ENCODE measurements around the gene SMYD5.
"Not testable (repeated sequence)": the region's sequence is repeated elsewhere in the genome, so short reads cannot be mapped to it uniquely, and the experiment has no call there.

SMYD5 gene

GRCh38 chr2:73214120-73215035, at the start of gene SMYD5:
Gene SMYD5, plus strand, starts transcription at chr2:73214245. Its CDS starts 22 bp downstream, at chr2:73214267.
- DNase-seq = peak; percentile 79 to 88 (median 80)

- DNase-seq = not testable (repeated sequence)
Measured at GRCh38 chr2:73165978-73166377, 48.1 kb upstream of the SMYD5 start.

- not testable (repeated sequence) for DNase-seq
Measured at GRCh38 chr2:73166813-73167212, 47.2 kb upstream of the SMYD5 start.

DNA sequence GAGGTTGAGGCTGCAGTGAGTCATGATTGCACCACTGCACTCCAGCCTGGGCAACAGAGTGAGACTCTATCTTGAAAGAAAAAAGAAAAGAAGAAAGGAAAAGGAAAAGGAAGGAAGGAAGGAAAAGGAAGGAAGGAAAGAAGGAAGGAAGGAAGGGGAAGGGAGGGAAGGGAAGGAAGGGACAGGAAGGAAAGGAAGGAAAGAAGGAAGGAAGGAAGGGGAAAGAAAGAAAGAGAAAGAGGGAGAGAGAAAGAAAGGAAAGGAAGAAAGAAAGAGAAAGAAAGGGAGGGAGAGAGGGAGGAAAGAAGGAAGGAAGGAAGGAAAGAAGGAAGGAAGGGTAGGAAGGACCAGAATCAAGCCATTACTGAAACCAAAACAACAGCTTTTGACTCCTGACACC, 45.7 kb upstream of the SMYD5 start:
- not testable (repeated sequence) for DNase-seq

- not testable (repeated sequence) for DNase-seq
Measured at GRCh38 chr2:73170341-73170740, 43.7 kb upstream of the SMYD5 start.

- peak in 1 of 4 experiments; percentile 8 for DNase-seq
Measured at GRCh38 chr2:73172963-73173362, 41.1 kb upstream of the SMYD5 start.

DNA sequence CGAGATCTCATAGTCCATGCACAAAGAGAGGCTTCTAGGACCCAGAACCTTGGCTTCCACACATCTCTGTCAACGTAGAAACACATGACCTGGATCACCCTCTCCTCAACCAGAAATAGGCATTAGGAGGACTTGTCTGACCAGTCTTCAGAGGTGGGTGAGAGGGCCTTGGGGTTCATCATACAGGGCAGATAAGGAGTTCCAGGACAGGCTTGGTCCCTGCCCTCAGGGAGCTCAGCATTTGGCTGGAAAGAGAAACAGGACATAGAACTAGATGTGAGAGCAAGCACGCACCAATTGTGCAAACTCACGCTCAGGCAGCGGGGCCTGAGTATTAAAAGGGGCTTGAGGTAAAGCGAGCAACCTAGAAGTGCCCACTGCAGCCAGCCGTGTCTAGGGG, 40.3 kb upstream of the SMYD5 start:
- DNase-seq = no peak

- DNase-seq = no peak
Measured at GRCh38 chr2:73174244-73174643, 39.8 kb upstream of the SMYD5 start.

DNA sequence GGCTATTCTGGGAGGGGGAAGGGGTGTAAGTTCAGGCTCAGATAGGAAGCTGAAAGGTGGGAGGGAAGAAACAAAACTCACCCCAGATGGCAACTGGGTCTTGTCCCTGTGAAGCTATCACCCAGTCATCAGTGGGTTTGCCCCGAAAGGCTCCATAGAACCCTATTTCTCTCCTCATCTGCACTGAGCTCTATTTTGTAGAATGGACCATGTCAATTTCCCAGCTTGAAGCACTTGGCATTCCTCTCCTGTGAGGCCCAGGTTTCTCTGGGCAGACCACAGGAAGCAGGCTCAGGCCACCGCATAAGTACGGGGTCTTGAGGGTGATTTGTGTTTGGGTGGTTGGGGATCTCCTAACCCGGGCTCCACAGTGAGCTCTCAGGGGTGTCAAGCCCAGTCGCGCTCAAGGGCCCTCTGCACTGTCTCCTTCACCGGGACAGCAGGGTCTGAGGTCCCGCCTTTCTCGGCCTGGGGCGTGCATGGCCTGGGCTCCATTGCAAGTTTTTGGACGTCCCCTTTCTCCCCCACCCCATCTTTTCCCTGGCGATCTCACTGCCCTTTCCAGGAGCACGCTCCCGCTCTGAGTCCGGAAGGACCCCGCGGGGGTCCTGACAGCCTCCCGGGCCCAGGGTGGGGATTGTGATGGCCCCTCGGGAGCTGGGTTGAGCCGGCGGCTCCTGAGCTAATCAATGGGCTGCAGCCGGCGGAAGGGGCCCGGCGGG, 38.9 kb upstream of the SMYD5 start:
- DNase-seq = no peak

- peak; percentile 29 to 60 (median 54) for DNase-seq
Measured at GRCh38 chr2:73175663-73176204, 38.3 kb upstream of the SMYD5 start.

DNA sequence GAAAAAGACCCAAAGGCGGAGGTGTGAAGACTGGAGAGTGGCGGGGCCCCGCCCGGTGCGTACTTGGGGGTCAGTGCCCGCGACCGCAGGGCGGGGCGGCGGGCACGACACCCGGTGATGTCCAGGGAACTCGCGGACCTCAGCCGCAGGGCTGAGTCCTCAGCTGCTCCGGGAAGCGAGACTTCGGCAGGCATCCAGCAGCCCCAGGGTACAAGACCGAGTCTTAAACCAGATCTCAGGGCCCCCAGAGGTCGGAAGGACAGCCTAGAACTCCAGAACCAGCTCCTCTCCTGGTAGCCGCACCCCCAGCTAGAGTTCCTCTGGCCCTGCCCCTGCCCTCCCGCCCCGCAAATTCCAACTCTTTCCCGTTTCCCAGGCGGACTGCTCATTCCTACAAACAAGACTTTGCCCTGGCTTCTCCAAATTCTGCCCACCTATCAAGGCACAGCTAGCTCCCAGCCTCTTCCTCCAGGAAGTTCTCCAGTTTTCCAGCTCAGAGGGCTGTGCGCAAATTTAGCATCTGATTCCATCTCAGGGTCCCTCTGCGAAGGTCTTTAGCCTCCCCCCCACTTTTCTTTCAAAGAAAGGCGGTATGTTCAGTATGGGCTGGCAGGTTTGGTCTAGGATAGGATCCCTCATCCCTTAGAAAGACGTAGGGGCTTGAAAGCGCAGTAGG, 37.7 kb upstream of the SMYD5 start:
- no peak for DNase-seq

- DNase-seq = peak; percentile 80 to 86 (median 82)
Measured at GRCh38 chr2:73176881-73177644, 37.0 kb upstream of the SMYD5 start.

DNA sequence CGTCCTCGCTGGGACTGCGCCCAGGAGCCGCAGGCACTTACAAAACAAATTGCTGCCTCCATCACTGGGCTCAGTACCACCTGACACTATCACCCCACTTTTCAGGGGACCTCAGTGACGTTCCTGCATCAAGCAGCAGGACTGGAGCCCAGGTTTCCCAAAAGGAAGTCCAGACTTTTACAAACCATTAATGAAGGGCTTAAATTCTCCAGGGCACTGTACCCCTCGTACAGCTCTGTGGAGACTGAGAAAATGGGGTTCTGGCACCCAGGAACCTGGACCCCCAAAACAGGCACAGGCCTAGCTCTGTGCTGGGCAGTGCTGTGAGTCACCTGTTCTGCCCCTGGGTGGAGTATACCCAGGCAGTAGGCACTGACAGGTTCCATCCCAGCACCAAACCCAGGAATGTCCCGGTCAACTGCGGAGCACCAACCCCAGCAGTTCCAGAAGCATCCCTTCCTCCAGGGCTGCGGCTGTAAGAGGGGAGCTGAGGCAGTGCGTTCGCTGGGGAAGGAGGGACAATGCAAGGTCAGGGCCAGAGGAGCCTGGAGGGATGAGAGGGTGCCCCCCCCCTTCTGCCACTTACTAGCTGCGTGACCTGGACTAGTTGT, 36.3 kb upstream of the SMYD5 start:
- DNase-seq = no peak

DNA sequence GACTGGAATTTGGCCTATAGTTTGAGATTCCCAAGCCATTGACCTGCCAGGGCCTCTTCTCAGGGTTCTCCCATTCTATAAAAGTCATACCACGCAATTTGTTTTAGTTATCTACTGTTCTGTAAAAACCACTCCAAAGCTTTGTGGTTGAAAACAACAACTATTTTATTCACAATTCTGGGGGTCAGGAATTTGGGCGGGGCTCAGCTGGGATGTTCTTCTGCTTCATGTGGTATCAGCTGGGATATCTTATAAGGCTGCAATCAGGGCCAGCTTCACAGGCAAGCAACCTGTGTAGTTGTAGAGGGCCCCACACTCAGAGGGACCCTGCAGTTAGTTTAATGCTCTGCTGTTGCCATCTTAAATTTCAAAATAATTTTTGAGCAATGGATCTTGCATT, 28.1 kb upstream of the SMYD5 start:
- DNase-seq = no peak

- DNase-seq = no peak
Measured at GRCh38 chr2:73187549-73187948, 26.5 kb upstream of the SMYD5 start.

GRCh38 chr2:73197579-73197978, 16.5 kb upstream of the SMYD5 start:
- no peak for DNase-seq

- DNase-seq = not testable (repeated sequence)
Measured at GRCh38 chr2:73200281-73200680, 13.8 kb upstream of the SMYD5 start.

DNA sequence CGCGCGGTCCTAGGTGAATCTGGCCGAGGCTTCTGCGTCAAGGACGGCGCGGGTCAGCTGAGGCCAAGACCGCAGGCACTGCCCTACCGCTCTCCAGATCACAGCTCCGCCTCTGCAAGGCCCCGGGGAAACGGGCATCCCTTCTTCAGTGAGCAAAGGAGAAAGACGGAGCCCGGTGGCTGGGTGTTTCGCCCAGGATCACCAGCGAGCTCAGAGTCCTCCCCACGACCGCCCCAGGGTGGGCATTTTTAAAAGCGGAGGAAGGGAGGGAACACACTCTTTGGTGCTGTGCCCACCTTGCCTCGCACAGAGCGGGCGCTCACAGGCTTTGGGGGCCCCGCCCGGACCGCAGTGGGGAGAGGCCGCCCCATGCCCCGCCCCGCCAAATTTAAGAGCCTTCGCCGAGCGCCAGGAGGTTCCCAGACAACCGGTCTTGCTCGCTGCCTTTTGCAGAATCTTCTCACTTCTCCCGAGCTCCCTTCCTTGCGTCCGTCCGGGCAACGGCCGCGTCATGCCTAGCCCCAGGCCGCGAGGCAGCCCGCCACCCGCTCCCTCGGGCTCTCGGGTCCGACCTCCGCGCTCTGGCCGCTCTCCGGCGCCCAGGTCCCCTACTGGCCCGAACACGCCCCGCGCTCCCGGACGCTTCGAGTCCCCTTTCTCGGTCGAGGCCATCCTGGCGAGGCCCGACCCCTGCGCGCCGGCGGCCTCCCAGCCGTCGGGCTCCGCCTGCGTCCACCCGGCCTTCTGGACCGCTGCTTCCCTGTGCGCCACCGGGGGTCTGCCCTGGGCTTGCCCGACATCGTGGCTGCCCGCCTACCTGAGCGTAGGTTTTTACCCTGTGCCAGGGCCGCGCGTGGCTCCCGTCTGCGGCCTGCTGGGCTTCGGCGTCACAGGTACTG, 11.6 kb upstream of the SMYD5 start, which contains the start of gene NOTO:
NOTO (plus strand) TSS at position 419 of the 899 bp plus-strand sequence; CDS start at position 512, 93 bp downstream.
- DNase-seq = no peak

DNA sequence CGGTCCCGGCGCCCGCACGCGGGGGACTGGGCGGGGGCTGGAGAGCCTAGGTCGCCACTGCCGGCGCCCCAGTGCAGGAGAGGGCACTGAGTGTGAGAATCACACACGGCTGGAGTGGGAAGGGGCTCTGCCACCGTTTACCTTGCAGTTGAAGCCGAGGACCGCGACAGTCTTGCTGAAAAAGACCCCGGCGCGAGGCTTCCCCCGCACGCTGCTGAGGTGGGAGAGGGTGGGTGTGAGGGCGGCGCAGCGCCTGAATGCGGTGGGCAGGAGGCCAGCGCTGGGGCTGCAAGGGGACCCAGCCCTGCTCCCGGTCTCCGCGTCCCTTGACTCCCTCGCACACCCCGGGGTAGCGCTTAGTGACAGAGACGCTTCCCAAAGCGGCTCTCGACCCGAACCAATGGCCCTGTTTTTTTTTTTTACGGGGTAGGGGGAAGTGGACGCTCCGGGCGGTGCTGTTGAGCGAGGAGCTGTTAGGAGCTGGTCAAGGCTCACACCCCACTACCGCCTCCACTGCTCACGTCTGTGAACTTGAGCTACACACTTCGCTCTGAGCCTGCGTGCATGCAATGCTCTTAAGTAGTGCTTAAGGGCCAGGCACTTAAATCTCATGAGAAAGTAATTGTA, 10.9 kb upstream of the SMYD5 start:
- DNase-seq = no peak

- no peak for DNase-seq
Measured at GRCh38 chr2:73205611-73206010, 8.4 kb upstream of the SMYD5 start.
